HG02798 (cell line): ENCODE results near the gene NPR1.
"Not testable (repeated sequence)": the region's sequence is repeated elsewhere in the genome, so short reads cannot be mapped to it uniquely, and the experiment has no call there.

ENCODE experiments used
- ATAC-seq: cut with Tn5 transposase; IDR thresholded peaks from one replicate; pipeline ENCODE4 v1.9.1; 2021; ENCODE audit warnings: mild to moderate bottlenecking; ENCODE audit not compliant: unreplicated experiment, poor library complexity

NPR1 gene

DNA sequence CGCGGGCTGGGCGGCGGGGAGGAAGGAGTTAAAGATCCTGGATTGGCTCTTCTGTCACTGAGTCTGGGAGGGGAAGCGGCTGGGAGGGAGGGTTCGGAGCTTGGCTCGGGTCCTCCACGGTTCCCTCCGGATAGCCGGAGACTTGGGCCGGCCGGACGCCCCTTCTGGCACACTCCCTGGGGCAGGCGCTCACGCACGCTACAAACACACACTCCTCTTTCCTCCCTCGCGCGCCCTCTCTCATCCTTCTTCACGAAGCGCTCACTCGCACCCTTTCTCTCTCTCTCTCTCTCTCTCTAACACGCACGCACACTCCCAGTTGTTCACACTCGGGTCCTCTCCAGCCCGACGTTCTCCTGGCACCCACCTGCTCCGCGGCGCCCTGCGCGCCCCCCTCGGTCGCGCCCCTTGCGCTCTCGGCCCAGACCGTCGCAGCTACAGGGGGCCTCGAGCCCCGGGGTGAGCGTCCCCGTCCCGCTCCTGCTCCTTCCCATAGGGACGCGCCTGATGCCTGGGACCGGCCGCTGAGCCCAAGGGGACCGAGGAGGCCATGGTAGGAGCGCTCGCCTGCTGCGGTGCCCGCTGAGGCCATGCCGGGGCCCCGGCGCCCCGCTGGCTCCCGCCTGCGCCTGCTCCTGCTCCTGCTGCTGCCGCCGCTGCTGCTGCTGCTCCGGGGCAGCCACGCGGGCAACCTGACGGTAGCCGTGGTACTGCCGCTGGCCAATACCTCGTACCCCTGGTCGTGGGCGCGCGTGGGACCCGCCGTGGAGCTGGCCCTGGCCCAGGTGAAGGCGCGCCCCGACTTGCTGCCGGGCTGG lies at the start of gene NPR1:
TSS of gene NPR1 (plus strand) at position 170 of the 818 bp plus-strand sequence. CDS start at position 591, 421 bp downstream.
- no peak for ATAC-seq

DNA sequence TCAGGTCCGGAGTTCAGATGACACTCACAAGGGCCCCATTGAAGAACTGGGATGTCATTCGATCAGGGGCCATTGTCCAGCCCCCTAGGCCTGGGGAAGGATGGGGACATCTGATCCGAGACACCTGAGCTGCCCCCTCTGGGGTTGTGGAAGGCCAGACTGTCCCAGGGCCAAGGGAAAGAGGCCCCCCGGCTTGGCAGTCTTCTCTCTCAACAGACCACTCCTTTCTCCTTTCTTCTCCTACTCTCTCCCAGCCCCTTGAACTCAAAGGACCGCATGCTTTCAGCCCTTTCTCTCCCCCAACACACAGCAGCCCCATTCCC lies 49.2 kb upstream of the NPR1 start:
- no peak for ATAC-seq

- ATAC-seq, result no peak
Observed at GRCh38 chr1:153629971-153630370, 48.5 kb upstream of the NPR1 start.

DNA sequence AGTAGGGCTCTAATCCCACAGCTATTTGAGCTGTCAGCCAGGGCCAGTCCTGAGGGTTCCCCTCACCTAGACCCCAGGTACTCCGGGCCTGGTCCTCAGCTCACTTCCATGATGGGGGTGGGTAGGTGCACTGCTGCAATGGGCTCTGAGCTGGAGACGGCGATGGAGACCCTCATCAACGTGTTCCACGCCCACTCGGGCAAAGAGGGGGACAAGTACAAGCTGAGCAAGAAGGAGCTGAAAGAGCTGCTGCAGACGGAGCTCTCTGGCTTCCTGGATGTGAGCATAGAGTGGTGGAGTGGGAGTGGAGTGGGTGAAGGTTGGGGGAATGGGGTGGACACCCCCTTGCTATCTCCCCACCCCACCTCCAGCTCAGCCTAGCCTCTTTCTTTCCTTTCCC lies 48.1 kb upstream of the NPR1 start:
- ATAC-seq, result no peak

DNA sequence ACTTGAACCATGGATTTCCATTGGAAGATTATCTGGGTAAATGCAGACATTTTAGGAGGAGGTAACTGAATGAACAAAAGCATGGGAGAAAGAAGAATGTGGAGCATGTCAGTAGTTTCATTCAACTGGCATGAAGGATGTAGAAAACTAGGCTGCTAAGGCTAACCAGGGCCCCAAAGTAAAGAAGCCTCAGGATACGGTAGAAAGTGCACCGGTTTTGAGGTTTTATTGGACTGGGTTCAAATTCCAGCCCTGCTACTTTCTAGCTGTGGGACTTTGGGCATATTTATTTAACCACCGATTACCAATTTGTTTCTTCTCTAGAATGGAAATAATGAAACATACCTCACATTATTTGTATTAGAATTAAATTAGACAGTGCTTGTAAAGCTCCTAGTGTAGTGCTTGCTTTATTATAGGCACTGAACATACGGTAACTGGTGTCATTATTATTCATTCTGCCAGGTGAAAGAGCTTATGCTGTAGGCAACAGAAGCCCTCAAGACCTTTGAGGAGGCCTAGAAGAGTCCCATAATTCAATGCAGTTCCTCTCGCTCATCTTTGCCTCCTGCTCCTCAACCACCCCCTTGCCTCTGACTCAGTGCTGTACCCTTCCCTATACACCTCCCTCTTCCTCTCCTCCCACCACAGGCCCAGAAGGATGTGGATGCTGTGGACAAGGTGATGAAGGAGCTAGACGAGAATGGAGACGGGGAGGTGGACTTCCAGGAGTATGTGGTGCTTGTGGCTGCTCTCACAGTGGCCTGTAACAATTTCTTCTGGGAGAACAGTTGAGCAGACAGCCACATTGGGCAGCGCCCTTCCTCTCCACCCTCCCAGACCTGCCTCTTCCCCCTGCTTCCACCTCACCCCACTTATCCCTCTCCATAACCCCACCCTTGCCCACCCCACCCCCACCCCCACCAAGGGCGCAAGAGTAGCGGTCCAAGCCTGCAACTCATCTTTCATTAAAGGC lies 47.2 kb upstream of the NPR1 start:
- ATAC-seq, result no peak

- ATAC-seq, result no peak
Observed at GRCh38 chr1:153633161-153633753, 45.2 kb upstream of the NPR1 start.

- ATAC-seq, result peak; percentile 92
Observed at GRCh38 chr1:153633754-153634665, 44.5 kb upstream of the NPR1 start, which contains the start of gene CHTOP. Gene CHTOP, plus strand, starts transcription at chr1:153634066. Its CDS starts 2,523 bp downstream, at chr1:153636589.

GRCh38 chr1:153635872-153636271 lies 42.6 kb upstream of the NPR1 start:
- ATAC-seq, result no peak

DNA sequence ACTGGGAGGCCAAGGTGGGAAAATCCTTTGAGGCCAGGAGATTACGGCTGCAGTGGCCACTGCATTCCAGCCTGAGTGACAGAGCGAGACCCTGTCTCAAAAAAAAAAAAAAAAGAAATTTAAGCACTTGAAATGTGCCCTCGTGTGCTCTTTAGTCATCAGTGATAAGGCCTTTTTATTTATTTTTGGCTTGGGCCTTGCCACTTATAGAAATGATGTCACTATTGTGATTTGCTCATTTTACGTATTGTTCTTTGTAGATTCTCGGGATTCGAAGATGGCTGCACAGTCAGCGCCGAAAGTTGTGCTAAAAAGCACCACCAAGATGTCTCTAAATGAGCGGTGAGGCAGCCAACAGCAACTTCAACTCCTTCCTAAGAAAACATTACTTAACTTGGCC lies 42.2 kb upstream of the NPR1 start:
- ATAC-seq, result no peak

DNA sequence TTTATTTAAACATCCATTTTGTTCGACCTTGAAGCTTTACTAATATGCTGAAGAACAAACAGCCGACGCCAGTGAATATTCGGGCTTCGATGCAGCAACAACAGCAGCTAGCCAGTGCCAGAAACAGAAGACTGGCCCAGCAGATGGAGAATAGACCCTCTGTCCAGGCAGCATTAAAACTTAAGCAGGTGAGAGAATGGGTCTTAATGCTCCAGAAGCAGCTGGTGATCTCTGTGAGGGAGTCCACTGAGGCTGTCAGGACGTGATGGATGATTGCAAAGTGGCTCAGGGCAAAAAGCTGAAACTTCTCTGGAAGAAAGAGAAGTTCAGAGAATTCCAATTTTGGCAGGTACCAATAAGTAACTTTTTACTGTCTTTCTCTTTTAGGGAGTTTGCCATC lies 40.2 kb upstream of the NPR1 start:
- no peak for ATAC-seq

DNA sequence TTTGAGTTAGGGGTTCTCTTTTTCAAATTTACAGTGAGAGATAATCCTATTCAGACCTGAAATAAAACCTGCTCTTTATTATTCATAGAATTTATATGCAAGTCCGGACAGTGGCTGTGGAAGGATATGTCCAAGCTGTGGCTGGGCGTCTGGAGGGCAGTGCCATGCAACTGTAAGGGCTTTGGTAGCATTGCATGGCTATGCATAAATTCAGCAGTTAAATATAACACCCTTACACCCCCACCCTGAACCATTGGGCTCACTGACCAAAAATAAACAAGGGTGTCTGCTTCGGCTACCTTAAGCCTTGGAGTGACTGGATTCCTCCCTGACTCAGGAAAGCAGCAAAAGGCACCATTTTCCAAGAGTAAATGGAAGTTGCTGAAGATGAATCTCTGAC lies 39.2 kb upstream of the NPR1 start:
- no peak for ATAC-seq

DNA sequence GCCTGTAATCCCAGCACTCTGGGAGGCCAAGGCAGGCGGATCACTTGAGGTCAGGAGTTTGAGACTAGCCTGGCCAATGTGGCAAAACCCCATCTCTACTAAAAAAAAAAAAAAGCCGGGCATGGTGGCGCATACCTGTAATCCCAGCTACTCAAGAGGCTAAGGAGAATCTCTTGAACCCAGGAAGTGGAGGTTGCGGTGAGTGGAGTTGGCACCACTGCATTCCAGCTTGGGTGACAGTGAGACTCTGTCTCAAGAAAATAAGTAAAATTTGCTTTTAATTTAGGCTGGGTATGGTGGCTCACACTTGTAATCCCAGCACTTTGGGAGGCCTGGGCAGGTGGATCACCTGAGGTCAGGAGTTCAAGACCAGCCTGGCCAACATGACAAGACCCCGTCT lies 38.3 kb upstream of the NPR1 start:
- ATAC-seq, result not testable (repeated sequence)

GRCh38 chr1:153640861-153641260 lies 37.6 kb upstream of the NPR1 start:
- no peak for ATAC-seq

DNA sequence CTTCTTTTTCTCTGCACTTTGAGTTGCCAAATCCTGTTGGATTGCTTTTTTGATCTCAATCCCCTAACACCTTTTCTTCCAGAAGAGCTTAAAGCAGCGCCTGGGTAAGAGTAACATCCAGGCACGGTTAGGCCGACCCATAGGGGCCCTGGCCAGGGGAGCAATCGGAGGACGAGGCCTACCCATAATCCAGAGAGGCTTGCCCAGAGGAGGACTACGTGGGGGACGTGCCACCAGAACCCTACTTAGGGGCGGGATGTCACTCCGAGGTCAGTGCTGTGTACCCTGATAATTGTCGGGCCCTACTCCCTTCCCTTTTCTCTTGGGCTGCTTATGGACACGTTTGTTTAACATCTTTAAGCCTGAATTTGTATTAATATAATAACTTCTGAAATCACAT lies 36.3 kb upstream of the NPR1 start:
- no peak for ATAC-seq

GRCh38 chr1:153643100-153643499 lies 35.4 kb upstream of the NPR1 start:
- ATAC-seq, result no peak

DNA sequence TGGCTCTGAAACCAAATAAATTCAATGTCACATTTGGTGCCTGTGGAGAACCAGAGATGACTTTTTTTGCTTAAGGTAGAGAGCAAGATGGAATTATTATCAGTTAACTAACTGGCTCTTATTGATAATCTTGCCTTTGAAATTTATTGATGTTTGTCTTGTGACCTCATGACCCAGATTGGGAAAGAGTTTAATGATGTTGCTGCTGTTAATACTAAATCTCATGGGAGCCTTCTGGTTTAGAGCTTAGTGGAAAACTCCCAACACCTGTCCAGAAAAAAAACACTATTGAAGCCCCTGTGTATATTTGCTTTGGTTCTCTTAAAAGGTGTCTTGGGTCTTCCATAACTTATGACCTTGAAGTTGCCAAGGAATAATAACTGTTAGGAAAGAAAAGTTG lies 34.7 kb upstream of the NPR1 start:
- no peak for ATAC-seq

DNA sequence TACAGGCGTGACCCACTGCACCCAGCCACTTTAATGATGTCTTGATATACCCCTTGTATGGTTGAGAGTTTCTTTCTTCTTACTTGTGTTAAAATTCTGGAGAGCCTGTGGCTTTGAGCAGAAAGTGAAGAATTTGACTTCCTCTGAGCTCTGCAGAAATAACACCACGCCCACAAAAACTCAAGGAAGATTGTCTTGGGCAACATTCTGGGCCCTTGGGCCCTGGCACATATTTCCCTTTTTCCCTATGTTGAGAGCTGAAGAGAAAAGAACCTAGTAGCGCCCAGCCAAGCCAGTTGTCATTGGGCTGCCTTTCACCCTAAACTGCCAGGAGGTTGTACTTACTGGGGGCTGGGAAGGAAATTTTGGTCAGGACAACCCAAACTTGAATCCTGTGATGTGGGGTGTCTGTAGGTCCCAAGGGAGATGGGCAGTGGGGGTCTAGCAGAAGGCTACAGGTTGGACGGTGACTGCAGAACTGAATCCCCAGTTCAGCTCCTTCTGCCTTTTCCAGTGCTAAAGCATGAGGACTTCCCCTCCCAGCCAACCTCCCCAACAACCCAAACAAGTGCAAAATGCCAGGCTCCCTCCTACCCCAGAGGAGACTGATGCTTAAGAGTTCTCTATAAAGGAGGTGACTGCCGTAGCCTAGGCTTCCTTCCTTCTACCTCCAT lies 31.7 kb upstream of the NPR1 start:
- no peak for ATAC-seq

- ATAC-seq, result no peak
Observed at GRCh38 chr1:153647346-153647714, 31.2 kb upstream of the NPR1 start.

DNA sequence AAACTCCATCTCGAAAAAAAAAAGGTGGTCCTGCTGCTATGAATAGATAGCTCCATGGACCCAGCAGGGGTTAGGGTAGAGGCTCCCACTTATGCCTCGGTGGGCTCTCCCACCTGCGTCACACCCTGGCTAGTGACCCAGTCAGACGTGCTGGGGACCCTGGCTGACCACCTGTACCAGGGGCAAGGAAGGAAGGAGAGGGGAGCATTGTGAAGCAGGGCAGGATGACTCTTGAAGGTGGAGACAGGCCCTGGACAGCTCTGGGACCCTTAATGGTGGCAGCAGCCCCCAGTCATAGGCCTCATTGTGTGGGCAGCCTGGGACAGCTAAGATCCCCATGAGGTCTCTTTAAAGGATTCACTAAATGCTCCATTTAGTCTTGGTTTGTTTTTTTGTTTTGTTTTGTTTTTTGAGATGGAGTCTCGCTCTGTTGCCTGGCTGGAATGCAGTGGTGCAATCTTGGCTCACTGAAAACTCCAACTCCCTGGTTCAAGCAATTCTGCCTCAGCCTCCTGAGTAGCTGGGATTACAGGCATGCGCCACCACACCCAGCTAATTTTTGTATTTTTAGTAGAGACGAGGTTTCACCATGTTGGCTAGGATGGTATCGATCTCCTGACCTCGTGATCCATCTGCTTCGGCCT lies 30.4 kb upstream of the NPR1 start:
- ATAC-seq, result no peak
